Naive thymus-derived CD4-positive, alpha-beta T cell (primary cell): Measurements from ENCODE around the gene HTR1E. TPM values are rescaled to one million over a fixed set of nuclear protein-coding genes. Genes with fewer than 3 reads are reported as not detected.

Experiments
- ATAC-seq: fragments of 150-1000 bp; cut with Tn5 transposase; 2 replicates; pipeline ENCODE4 v1.10.0; 2021; ENCODE audit warnings: mild to moderate bottlenecking, moderate library complexity
- CTCF ChIA-PET: fragments of 350-600 bp; sonication (Branson Sonifier 250); formaldehyde crosslinking; loops from one replicate; lab custom pipeline; 2021; ENCODE audit warnings: antibody characterized with exemption; lab: Charles Lee
- POLR2A ChIA-PET: fragments of 350-600 bp; sonication (Branson Sonifier 250); formaldehyde crosslinking; loops from one replicate; lab custom pipeline; 2021; ENCODE audit warnings: antibody characterized with exemption, inconsistent platforms; lab: Charles Lee
- DNase-seq, 9 donors: peaks; one replicate each; pipeline versions ENCODE4 v3.0.0 to v3.0.0-alpha.2; 2020 to 2022; ENCODE audit warnings: mixed read lengths in 1 of 9
- H3K27ac ChIP-seq: one replicate; pipeline ENCODE4 v1.7.0; 2013; ENCODE audit warnings: mild to moderate bottlenecking, low read depth, low read length, moderate library complexity
- H3K27me3 ChIP-seq, 2 donors: one replicate each; pipeline ENCODE4 v1.7.0; 2013; ENCODE audit warnings: low read length in 2 of 2, mild to moderate bottlenecking in 2 of 2, moderate library complexity in 2 of 2; ENCODE audit not compliant: control insufficient read depth in 2 of 2, insufficient read depth in 2 of 2
- H3K36me3 ChIP-seq, 3 experiments: 1 replicate in 2 of 3; 2 replicates in 1 of 3; pipeline ENCODE4 v1.7.0; 2013; ENCODE audit warnings: low read length in 3 of 3, mild to moderate bottlenecking in 3 of 3, moderate library complexity in 1 of 3; ENCODE audit not compliant: insufficient read depth in 3 of 3, control insufficient read depth in 2 of 3
- H3K4me1 ChIP-seq, 2 donors: one replicate each; pipeline ENCODE4 v1.7.0; 2013; ENCODE audit warnings: low read length in 2 of 2, mild to moderate bottlenecking in 2 of 2, moderate library complexity in 1 of 2; ENCODE audit not compliant: control insufficient read depth in 2 of 2, insufficient read depth in 2 of 2
- H3K4me3 ChIP-seq: 2 replicates; pipeline ENCODE4 v1.7.0; 2013; ENCODE audit warnings: mild to moderate bottlenecking, low read length
- H3K9me3 ChIP-seq, 3 experiments: 1 replicate in 2 of 3; 2 replicates in 1 of 3; pipeline ENCODE4 v1.7.0; 2013; ENCODE audit warnings: low read length in 3 of 3; ENCODE audit not compliant: control insufficient read depth in 2 of 3
- H3K27ac Mint-ChIP-seq, 9 donors: one replicate each; pipeline ENCODE4 v1.8.0; 2020 to 2022; ENCODE audit warnings: mixed read lengths in 9 of 9, mild to moderate bottlenecking in 8 of 9, moderate library complexity in 5 of 9, inconsistent platforms in 2 of 9
- H3K27me3 Mint-ChIP-seq, 5 donors: one replicate each; pipeline ENCODE4 v1.8.0; 2021 to 2022; ENCODE audit warnings: mixed read lengths in 5 of 5, mild to moderate bottlenecking in 1 of 5
- H3K36me3 Mint-ChIP-seq, 5 donors: one replicate each; pipeline ENCODE4 v1.8.0; 2020 to 2022; ENCODE audit warnings: mixed read lengths in 5 of 5, mild to moderate bottlenecking in 3 of 5, inconsistent platforms in 1 of 5
- H3K4me1 Mint-ChIP-seq, 7 donors: one replicate each; pipeline ENCODE4 v1.8.0; 2020 to 2022; ENCODE audit warnings: mixed read lengths in 7 of 7, mild to moderate bottlenecking in 3 of 7, inconsistent platforms in 1 of 7
- H3K4me3 Mint-ChIP-seq, 10 donors: one replicate each; pipeline ENCODE4 v1.8.0; 2020 to 2022; ENCODE audit warnings: mild to moderate bottlenecking in 10 of 10, mixed read lengths in 10 of 10, moderate library complexity in 6 of 10, inconsistent platforms in 2 of 10
- H3K9me3 Mint-ChIP-seq, 11 donors: one replicate each; pipeline ENCODE4 v1.8.0; 2020 to 2022; ENCODE audit warnings: mixed read lengths in 11 of 11, mild to moderate bottlenecking in 4 of 11, inconsistent platforms in 1 of 11, moderate library complexity in 1 of 11
- intact Hi-C, 2 donors: fragments of 100-400 bp; cut with micrococcal nuclease; formaldehyde crosslinking; loops; one replicate each; pipeline ENCODE4 v1.15.1; 2023
- polyA plus RNA-seq, 2 donors: library from polyadenylated mRNA; unstranded; fragments of 300-500 nt; fragmentation: Illumina TruSeq; gene quantifications; one replicate each; pipeline ENCODE4 v1.2.3, GENCODE V29; 2021
- total RNA-seq, 6 experiments: library from RNA in 5 of 6; stranded (reverse) in 5 of 6; gene quantifications; 1 replicate in 5 of 6; 2 replicates in 1 of 6; pipeline ENCODE4 v1.2.3 and lab custom pipeline; 2021 to 2026

The HTR1E gene
- total and polyA plus RNA-seq, 7 experiments from 2014 or later, result not detected

- H3K27me3 Mint-ChIP-seq, result peaks cover 37 to 51% (median 42%) of the 10 kb centered on the region in 5 donors
- no peak for ATAC-seq
- peaks cover 0 to 6% (median 0%) of the 10 kb centered on the region in 7 donors for H3K4me1 Mint-ChIP-seq
- ChIA-PET POLR2A (no interaction called here), CTCF (no interaction called here)
- H3K4me3 ChIP-seq, result no peak overlapping the region
- H3K27ac Mint-ChIP-seq, result no peak overlapping the region
- H3K9me3 Mint-ChIP-seq, result peaks cover 0 to 10% (median 3%) of the 10 kb centered on the region in 11 donors
- H3K36me3 Mint-ChIP-seq, result no peaks in the 10 kb centered on the region
- H3K27me3 ChIP-seq, result peaks cover 0 to 3% of the 10 kb centered on the region in 2 donors
- H3K9me3 ChIP-seq, result no peaks in the 10 kb centered on the region
- H3K4me3 Mint-ChIP-seq, result no peak overlapping the region
- DNase-seq, result no peak
- no peaks in the 10 kb centered on the region for H3K4me1 ChIP-seq
- H3K27ac ChIP-seq, result no peak overlapping the region
- intact Hi-C loops, result no loop called here
- no peaks in the 10 kb centered on the region for H3K36me3 ChIP-seq
Measured at GRCh38 chr6:86934365-86934764, 3.0 kb upstream of the HTR1E start.

- ChIA-PET POLR2A (no interaction called here), CTCF (no interaction called here)
- Mint-ChIP-seq H3K27me3 (peaks cover 41 to 70% (median 58%) of the 10 kb centered on the region in 5 donors), H3K9me3 (peaks cover 0 to 9% (median 4%) of the 10 kb centered on the region in 11 donors), H3K36me3 (no peaks in the 10 kb centered on the region), H3K27ac (no peak overlapping the region), H3K4me1 (peaks cover 0 to 6% (median 0%) of the 10 kb centered on the region in 7 donors), H3K4me3 (peak overlapping the region in 1 of 10 donors; percentile 18)
- Histone ChIP-seq H3K4me3 (no peak overlapping the region), H3K27me3 (peaks cover 0 to 3% of the 10 kb centered on the region in 2 donors), H3K4me1 (no peaks in the 10 kb centered on the region), H3K27ac (no peak overlapping the region), H3K9me3 (no peaks in the 10 kb centered on the region), H3K36me3 (no peaks in the 10 kb centered on the region)
- no peak for DNase-seq
- intact Hi-C loops, result no loop called here
- ATAC-seq, result no peak
Measured at GRCh38 chr6:86936834-86937218, 502 bp upstream of the HTR1E start.

- H3K27me3 ChIP-seq, result peaks cover 0 to 3% of the 10 kb centered on the region in 2 donors
- no peaks in the 10 kb centered on the region for H3K36me3 ChIP-seq
- H3K9me3 ChIP-seq, result no peaks in the 10 kb centered on the region
- H3K9me3 Mint-ChIP-seq, result peaks cover 0 to 7% (median 4%) of the 10 kb centered on the region in 11 donors
- H3K27ac ChIP-seq, result no peak overlapping the region
- intact Hi-C loops, result no loop called here
- H3K4me1 ChIP-seq, result no peaks in the 10 kb centered on the region
- H3K4me3 Mint-ChIP-seq, result no peak overlapping the region
- no peak overlapping the region for H3K27ac Mint-ChIP-seq
- no peaks in the 10 kb centered on the region for H3K36me3 Mint-ChIP-seq
- peaks cover 0 to 6% (median 0%) of the 10 kb centered on the region in 7 donors for H3K4me1 Mint-ChIP-seq
- no peak overlapping the region for H3K4me3 ChIP-seq
- ChIA-PET POLR2A (no interaction called here), CTCF (no interaction called here)
- H3K27me3 Mint-ChIP-seq, result peaks cover 41 to 64% (median 62%) of the 10 kb centered on the region in 5 donors
- no peak for ATAC-seq
- no peak for DNase-seq
Measured at GRCh38 chr6:86938814-86939213, 1.5 kb downstream of the HTR1E start.

GRCh38 chr6:86941461-86941860 is 4.1 kb downstream of the HTR1E start:
- Mint-ChIP-seq H3K36me3 (no peaks in the 10 kb centered on the region), H3K27me3 (peaks cover 25 to 45% (median 42%) of the 10 kb centered on the region in 5 donors), H3K4me3 (no peak overlapping the region), H3K9me3 (peaks cover 0 to 7% (median 3%) of the 10 kb centered on the region in 11 donors), H3K4me1 (peaks cover 0 to 6% (median 0%) of the 10 kb centered on the region in 7 donors), H3K27ac (no peak overlapping the region)
- Histone ChIP-seq H3K4me1 (no peaks in the 10 kb centered on the region), H3K9me3 (no peaks in the 10 kb centered on the region), H3K4me3 (no peak overlapping the region), H3K36me3 (no peaks in the 10 kb centered on the region), H3K27ac (no peak overlapping the region), H3K27me3 (peaks cover 0 to 3% of the 10 kb centered on the region in 2 donors)
- no peak for ATAC-seq
- intact Hi-C loops, result no loop called here
- no peak for DNase-seq
- ChIA-PET POLR2A (no interaction called here), CTCF (no interaction called here)

- ChIA-PET CTCF (interaction anchor here (0.6 kb wide), 2 partner anchors 1205 to 1499 kb away, joined by 3 to 5 read pairs; no protein-coding TSS in a partner anchor), POLR2A (no interaction called here)
- H3K4me3 ChIP-seq, result no peak overlapping the region
- H3K27me3 ChIP-seq, result peaks cover 0 to 3% of the 10 kb centered on the region in 2 donors
- intact Hi-C loops, result no loop called here
- no peak for ATAC-seq
- Mint-ChIP-seq H3K4me3 (no peak overlapping the region), H3K27ac (no peak overlapping the region), H3K27me3 (peaks cover 13 to 34% (median 32%) of the 10 kb centered on the region in 5 donors), H3K36me3 (no peaks in the 10 kb centered on the region), H3K4me1 (no peaks in the 10 kb centered on the region), H3K9me3 (peaks cover 0 to 7% (median 1%) of the 10 kb centered on the region in 11 donors)
- H3K4me1 ChIP-seq, result no peaks in the 10 kb centered on the region
- no peaks in the 10 kb centered on the region for H3K9me3 ChIP-seq
- no peak for DNase-seq
- H3K36me3 ChIP-seq, result no peaks in the 10 kb centered on the region
- H3K27ac ChIP-seq, result no peak overlapping the region
Measured at GRCh38 chr6:86942769-86943516, 5.6 kb downstream of the HTR1E start.

- CTCF ChIA-PET, result no interaction called here
- H3K9me3 ChIP-seq, result no peaks in the 10 kb centered on the region
- no peak overlapping the region for H3K27ac Mint-ChIP-seq
- POLR2A ChIA-PET, result no interaction called here
- H3K36me3 ChIP-seq, result no peaks in the 10 kb centered on the region
- no peak overlapping the region for H3K27ac ChIP-seq
- intact Hi-C loops, result no loop called here
- peaks cover 0 to 7% (median 0%) of the 10 kb centered on the region in 11 donors for H3K9me3 Mint-ChIP-seq
- no peak for ATAC-seq
- no peaks in the 10 kb centered on the region for H3K4me1 Mint-ChIP-seq
- H3K4me3 Mint-ChIP-seq, result no peak overlapping the region
- no peak overlapping the region for H3K4me3 ChIP-seq
- H3K4me1 ChIP-seq, result no peaks in the 10 kb centered on the region
- no peak for DNase-seq
- H3K27me3 ChIP-seq, result no peaks in the 10 kb centered on the region
- H3K27me3 Mint-ChIP-seq, result peaks cover 4 to 24% (median 22%) of the 10 kb centered on the region in 5 donors
- H3K36me3 Mint-ChIP-seq, result no peaks in the 10 kb centered on the region
Measured at GRCh38 chr6:86943819-86944407, 6.6 kb downstream of the HTR1E start.
